Inflammatory macrophage treated with lipopolysaccharide for 4 hours (primary cell): Measurements from ENCODE around the gene ZFYVE28.

Experiments used
- DNase-seq: peaks from one replicate; pipeline ENCODE4 v3.0.0-alpha.2; 2020

ZFYVE28 gene

GRCh38 chr4:2254665-2255500 lies 163.6 kb downstream of the ZFYVE28 start:
- DNase-seq, result no peak

GRCh38 chr4:2253160-2254084 lies 165.0 kb downstream of the ZFYVE28 start:
- DNase-seq, result no peak

- DNase-seq, result no peak
Measured at GRCh38 chr4:2252530-2253091, 165.8 kb downstream of the ZFYVE28 start.

- no peak for DNase-seq
Measured at GRCh38 chr4:2251795-2252529, 166.5 kb downstream of the ZFYVE28 start.

- DNase-seq, result no peak
Measured at GRCh38 chr4:2251073-2251794, 167.2 kb downstream of the ZFYVE28 start.

GRCh38 chr4:2250357-2251072 lies 167.9 kb downstream of the ZFYVE28 start:
- no peak for DNase-seq

- no peak for DNase-seq
Measured at GRCh38 chr4:2249526-2250356, 168.7 kb downstream of the ZFYVE28 start.

- DNase-seq, result no peak
Measured at GRCh38 chr4:2248821-2249261, 169.6 kb downstream of the ZFYVE28 start.

GRCh38 chr4:2248044-2248780 lies 170.2 kb downstream of the ZFYVE28 start:
- DNase-seq, result no peak

GRCh38 chr4:2247128-2248043 lies 171.1 kb downstream of the ZFYVE28 start:
- no peak for DNase-seq

- DNase-seq, result no peak
Measured at GRCh38 chr4:2246384-2247127, 171.9 kb downstream of the ZFYVE28 start.

- DNase-seq, result no peak
Measured at GRCh38 chr4:2245787-2246275, 172.6 kb downstream of the ZFYVE28 start.

GRCh38 chr4:2245057-2245786 lies 173.2 kb downstream of the ZFYVE28 start:
- DNase-seq, result peak; percentile 32

- peak; percentile 84 for DNase-seq
Measured at GRCh38 chr4:2243681-2244380, 174.6 kb downstream of the ZFYVE28 start.

GRCh38 chr4:2241410-2242353 lies 176.8 kb downstream of the ZFYVE28 start, which contains the start of the genes HAUS3 and POLN:
TSS of gene HAUS3 (minus strand) at chr4:2242121. CDS start at chr4:2240946, 1,175 bp downstream.
TSS of gene POLN (minus strand) at chr4:2242121. CDS start at chr4:2229231, 12,890 bp downstream.
- peak; percentile 99 for DNase-seq
